ENCODE data around the gene TBC1D4.

Gene TBC1D4

DNA sequence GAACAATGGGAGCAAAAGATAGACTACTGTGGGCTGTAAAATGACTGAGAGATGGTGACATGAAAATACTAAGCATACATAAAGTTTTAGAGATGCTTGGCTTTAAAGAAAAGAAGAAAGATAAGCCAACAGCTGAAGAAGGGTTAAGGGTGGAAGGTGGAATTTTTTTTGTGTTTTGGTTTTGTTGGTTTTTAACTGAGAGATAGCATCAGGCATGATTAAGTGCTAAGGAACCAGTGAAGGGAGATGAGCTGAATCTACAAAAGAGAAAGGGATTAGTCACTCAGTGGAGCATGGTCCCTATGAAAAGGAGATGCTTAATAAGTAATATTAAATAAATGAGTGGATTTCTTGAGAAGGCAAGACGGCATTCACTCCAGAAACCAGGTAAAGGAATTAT, 12.5 kb upstream of the TBC1D4 start:
- no peak overlapping the region for H3K27ac Mint-ChIP-seq
- no peak overlapping the region for H3K4me3 Mint-ChIP-seq
- H3K27me3 Mint-ChIP-seq, result peaks cover 2% of the 10 kb centered on the region
- H3K36me3 Mint-ChIP-seq, result no peaks in the 10 kb centered on the region
- no peaks in the 10 kb centered on the region for H3K4me1 Mint-ChIP-seq (ENCODE audit: low read depth)
- no peaks in the 10 kb centered on the region for H3K9me3 Mint-ChIP-seq (ENCODE audit: low read depth)

DNA sequence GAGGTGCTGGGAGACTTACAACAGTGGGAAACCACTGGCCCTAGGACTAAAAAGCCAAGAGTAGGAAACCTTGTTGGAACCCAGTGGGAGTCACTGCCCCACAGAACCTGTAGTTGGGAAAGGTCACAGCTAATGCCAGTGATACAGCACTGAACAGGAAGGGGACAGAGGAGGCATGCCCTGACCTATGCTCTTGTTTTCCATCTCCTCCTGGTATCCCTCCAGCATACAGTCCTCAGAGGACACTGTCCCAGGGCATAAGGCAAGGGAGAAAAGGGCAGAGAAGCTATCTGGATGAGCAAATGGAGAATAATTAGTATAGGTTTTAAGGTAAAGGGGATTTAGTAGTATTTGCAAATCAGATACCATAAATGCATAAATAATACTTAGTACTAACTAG, 11.2 kb upstream of the TBC1D4 start:
- no peak overlapping the region for H3K4me3 Mint-ChIP-seq
- no peaks in the 10 kb centered on the region for H3K36me3 Mint-ChIP-seq
- H3K9me3 Mint-ChIP-seq (ENCODE audit: low read depth), result no peaks in the 10 kb centered on the region
- no peak overlapping the region for H3K27ac Mint-ChIP-seq
- H3K27me3 Mint-ChIP-seq, result peaks cover 3% of the 10 kb centered on the region
- H3K4me1 Mint-ChIP-seq (ENCODE audit: low read depth), result no peaks in the 10 kb centered on the region

DNA sequence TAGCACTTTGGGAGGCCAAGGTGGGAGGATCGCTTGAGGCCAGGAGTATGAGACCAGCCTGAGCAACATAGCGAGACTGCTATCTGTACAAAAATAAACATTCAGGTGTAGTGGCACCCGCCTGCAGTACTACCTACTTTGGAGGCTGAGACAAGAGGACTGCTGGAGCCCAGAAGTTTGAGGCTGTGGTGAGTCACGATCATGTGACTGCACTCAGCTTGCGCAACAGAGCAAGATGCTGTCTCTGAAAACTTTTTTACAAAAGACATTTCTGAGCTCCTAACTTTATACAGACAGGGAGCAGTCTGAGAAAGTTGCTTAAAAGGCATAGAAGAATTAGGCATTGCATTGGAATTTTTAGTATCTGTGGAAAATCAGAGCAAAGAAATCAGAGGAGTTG, 10.4 kb upstream of the TBC1D4 start:
- Mint-ChIP-seq H3K4me3 (no peak overlapping the region), H3K4me1 (ENCODE audit: low read depth) (no peaks in the 10 kb centered on the region), H3K27me3 (peaks cover 3% of the 10 kb centered on the region), H3K9me3 (ENCODE audit: low read depth) (no peaks in the 10 kb centered on the region), H3K36me3 (no peaks in the 10 kb centered on the region), H3K27ac (no peak overlapping the region)

DNA sequence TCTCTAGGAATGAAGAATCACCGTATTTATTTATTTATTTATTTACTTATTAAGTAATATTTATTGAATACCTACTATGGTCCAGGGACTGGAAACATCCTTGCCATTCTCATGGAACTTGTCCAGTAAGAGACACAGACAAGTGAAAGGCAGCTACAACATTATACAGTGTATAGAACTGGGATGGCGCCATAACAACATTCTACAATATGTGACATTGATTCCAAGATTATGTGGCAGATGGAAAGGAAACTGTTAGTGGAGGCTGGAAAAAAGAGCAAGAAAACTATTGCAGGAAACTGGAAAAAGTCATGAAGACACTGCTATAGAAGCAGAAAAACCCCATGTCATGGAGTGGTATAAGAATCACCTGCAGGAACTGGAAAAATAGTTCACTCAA, 9.4 kb upstream of the TBC1D4 start:
- Mint-ChIP-seq H3K36me3 (no peaks in the 10 kb centered on the region), H3K27ac (no peak overlapping the region), H3K4me3 (no peak overlapping the region), H3K27me3 (peaks cover 10% of the 10 kb centered on the region), H3K4me1 (ENCODE audit: low read depth) (no peaks in the 10 kb centered on the region), H3K9me3 (ENCODE audit: low read depth) (no peaks in the 10 kb centered on the region)

DNA sequence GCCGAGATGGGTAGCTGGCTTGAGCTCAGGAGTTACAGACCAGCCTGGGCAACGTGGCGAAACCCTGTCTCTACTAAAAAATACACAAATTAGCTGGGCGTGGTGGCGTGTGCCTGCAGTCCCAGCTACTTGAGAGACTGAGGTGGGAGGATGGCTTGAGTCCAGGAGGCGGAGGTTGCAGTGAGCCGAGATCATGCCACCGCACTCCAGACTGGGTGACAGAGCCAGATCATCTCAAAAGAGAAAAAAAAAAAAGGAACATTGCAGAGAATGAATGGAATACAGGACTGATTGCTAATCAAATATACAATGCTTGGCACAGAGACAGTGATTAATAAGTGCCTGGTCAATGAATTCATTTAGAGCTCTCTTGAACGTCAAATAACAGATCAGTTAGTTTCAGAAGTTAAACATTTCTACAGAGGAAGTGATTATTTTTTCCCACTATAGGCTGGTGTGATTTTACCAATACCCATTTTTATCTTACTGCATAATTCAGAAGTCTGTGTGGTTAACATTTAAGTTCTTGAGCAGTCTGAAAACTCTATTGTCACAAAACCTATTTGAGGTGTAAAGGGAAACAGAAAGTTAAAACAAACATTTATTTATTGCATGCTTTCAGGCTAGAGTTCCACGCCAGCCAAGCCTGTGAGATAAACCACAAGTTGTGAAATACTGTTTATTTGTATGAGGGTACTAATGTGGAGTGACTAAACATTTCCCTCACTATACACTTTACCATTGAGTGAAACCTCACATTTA, 7.7 kb upstream of the TBC1D4 start:
- Mint-ChIP-seq H3K4me3 (no peak overlapping the region), H3K27ac (no peak overlapping the region)

DNA sequence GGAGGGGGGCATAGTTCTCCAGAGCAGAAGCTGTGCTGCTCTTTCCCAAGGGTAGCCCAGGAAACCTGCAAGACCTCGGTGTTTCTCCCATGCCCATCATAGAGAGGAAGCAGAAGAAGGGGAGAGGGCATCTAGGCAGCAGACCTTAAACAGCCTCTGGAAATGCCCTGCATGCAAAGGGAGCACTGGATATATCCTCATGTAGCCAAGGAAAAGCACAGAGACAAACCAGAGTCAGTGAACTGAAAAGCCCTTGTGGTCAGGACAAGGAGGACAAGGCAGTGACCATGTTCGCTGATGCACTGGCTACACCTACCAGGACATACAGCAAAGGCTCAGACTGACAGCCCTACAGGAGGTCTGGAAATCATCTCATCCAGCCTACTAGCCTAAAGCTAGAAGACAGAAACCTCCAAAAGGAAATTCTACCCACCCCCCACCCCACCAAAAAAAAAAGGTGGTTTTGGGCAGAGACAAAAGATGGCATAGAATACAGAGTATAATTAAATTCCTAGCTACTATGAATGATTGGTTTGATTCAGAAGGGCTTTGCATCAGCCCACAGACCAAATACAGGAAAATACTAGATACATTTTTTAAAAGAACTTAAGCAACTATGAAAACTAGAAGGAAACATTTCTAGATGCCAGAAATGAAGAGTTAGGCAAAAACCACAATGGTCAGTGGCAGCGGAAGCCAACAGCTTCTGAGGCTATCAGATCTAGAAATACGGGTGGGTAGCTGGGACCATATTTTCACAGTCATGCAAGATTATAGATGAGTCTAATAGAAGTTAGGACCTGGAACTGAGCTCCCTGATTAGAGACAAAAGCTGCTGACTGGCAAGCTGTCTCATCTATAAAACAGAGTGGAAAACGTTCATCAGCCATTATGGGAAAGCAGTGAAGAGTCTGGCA, 4.4 kb upstream of the TBC1D4 start:
- Mint-ChIP-seq H3K27me3 (peaks cover 29% of the 10 kb centered on the region), H3K4me1 (ENCODE audit: low read depth) (peaks cover 8% of the 10 kb centered on the region), H3K27ac (no peak overlapping the region), H3K4me3 (no peak overlapping the region), H3K36me3 (no peaks in the 10 kb centered on the region), H3K9me3 (ENCODE audit: low read depth) (no peaks in the 10 kb centered on the region)

More for the DNA sequence above, 7.7 kb upstream of the TBC1D4 start:
- H3K27me3 Mint-ChIP-seq, result peaks cover 22% of the 10 kb centered on the region
- no peaks in the 10 kb centered on the region for H3K36me3 Mint-ChIP-seq
- H3K9me3 Mint-ChIP-seq (ENCODE audit: low read depth), result no peaks in the 10 kb centered on the region
- peaks cover 2% of the 10 kb centered on the region for H3K4me1 Mint-ChIP-seq (ENCODE audit: low read depth)

DNA sequence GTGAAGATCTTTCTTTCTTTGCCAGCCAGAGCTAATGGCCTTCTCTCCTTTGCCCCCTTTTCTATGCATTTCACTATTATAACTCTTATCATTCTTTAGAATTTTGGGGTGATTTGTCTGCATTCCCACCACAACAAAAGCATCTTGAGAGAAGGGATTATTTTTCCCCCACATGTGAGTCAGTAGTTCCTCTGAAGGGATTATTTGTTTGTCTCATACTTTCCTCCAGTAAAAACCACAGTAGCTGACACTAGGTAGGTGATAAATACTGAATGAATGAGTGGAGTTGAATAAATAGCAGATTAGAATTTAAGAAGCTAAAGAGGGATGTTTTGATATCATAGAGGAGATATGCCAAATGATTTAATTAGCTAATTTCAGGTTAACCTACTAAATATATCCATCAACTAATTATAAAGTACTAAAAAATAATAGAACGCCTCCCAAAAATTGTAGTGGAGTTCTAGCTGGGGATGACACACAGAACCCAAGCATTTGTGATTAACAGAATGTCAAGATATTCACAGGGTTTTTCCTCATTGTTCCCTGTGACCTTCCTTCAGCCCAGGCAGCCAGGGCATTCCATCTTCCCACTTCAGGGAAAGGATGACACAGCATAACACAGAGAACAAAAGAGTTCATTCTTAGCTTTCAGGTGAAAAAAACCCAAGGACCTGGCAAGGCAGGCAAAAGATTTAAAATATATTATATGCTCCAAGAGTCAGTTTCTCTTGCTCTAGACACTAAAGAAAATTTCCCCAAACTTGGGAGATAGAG, 3.5 kb upstream of the TBC1D4 start:
- Mint-ChIP-seq H3K4me1 (ENCODE audit: low read depth) (peaks cover 12% of the 10 kb centered on the region), H3K27ac (no peak overlapping the region), H3K36me3 (no peaks in the 10 kb centered on the region), H3K27me3 (peaks cover 31% of the 10 kb centered on the region), H3K4me3 (no peak overlapping the region), H3K9me3 (ENCODE audit: low read depth) (no peaks in the 10 kb centered on the region)

DNA sequence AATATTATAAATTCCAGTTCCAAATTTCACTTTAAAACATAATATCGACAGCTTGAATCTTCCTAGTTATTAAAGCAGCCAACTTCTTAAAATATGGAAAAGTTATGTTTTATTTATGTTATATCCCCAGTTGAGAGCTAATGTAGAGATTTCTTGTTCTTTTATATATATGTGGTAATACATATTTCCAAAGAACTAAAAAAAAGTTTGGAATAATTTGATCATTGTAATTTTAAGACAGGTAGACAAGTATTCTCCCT, 781 bp upstream of the TBC1D4 start:
- Mint-ChIP-seq H3K27me3 (peaks cover 41% of the 10 kb centered on the region), H3K4me1 (ENCODE audit: low read depth) (peaks cover 13% of the 10 kb centered on the region), H3K36me3 (no peaks in the 10 kb centered on the region), H3K4me3 (peak overlapping the region; percentile 95), H3K27ac (no peak overlapping the region), H3K9me3 (ENCODE audit: low read depth) (no peaks in the 10 kb centered on the region)

DNA sequence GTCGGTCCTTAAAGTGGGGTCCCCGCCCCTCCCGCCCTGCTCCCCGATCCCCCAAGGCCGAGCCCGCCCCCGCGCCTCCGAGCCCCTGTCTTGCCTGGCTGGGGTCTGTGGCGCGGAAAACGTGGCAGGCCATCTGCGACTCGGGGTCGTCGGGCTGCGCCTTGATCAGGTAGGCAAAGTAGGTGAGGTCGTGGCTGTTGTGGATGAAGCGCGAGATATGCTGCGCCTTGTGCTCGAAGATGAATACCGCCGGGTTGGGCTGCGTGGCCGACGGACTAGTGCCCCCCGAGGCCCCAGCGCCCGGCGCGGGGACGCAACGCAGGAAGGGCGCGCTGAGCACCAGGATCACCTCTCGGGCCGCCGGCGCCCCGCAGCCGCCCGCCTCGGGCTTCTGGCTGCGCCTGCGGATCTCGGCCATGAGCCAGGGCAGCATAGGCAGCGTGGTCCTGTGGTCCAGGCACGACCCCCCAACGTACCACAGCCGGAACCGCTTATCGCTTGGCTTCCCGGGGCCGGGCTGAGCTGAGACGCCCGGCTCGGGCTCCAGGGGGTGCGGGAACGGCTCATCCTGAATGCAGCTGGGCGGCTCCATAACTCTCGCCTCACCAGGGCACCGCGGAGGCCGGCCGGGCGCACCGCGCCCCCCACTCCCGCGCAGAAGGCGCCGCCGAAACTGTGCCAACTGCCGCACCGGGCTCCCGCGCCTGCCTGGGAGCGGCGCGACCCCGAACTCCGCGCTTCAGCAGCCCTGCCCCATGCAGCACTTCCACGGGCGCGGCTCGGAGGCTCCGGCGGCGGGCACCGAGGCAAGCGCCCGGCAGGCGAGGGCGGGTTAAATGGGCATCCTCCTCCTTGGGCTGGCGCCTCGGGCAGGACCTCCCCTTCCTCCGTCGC, 546 bp downstream of the TBC1D4 start:
- H3K9me3 Mint-ChIP-seq (ENCODE audit: low read depth), result no peaks in the 10 kb centered on the region
- H3K27me3 Mint-ChIP-seq, result peaks cover 34% of the 10 kb centered on the region
- H3K36me3 Mint-ChIP-seq, result no peaks in the 10 kb centered on the region
- peaks cover 13% of the 10 kb centered on the region for H3K4me1 Mint-ChIP-seq (ENCODE audit: low read depth)
- peak overlapping the region; percentile 87 for H3K4me3 Mint-ChIP-seq
- no peak overlapping the region for H3K27ac Mint-ChIP-seq

DNA sequence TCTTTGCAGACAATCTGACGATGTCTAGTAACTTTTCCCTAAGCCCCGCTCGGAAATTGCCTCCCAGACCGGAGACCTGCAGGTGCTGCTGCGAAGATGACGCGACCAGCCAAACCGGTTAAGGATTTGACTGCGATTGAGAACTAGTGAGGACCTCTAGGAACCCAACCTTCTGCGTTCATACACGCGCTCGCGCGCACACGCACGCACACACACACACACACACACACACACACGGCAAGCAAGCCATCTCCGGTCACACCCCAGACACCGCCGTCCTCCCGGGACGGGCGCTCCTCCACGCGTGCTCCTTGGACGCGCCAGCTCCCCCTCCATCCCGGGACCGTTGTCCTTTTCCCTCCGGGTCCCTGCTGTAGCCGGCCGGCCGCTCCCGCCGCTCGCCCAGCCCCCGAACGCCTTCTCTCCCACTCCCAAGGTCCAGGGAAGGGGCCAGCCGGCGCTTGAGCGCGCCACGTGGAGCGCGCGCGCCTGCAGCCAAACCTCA, 1.2 kb downstream of the TBC1D4 start:
- Mint-ChIP-seq H3K4me3 (peak overlapping the region; percentile 87), H3K27ac (no peak overlapping the region), H3K9me3 (ENCODE audit: low read depth) (no peaks in the 10 kb centered on the region), H3K4me1 (ENCODE audit: low read depth) (peaks cover 13% of the 10 kb centered on the region), H3K36me3 (no peaks in the 10 kb centered on the region), H3K27me3 (peaks cover 29% of the 10 kb centered on the region)

DNA sequence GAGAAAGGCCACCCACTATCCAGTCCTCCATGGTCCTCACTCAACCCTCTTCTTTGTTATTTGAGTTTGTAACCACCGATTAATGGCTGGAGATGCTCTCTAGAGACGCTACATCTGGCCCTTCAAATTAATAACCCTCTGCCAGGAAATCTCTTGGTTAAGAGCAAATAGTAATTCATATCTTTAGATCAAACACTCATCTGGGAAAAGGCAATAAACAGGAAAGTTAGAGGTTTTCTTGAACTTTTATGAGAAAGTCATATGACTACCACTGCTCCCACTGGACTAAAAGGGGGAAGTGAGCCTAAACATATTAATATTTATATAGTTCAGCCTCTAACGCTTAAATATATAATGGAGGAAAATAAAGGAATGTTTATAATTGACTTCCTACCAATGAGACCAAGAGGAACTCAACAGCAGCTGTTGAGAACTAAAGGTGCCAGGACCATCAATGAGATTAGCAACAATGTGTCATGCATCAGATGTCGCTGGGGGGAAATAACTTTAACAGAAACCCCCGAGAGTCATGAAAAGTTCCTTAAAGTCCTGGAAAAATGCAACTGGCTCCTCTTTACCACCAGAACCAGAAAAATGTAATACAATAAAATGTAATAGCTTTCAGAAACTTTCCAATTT, 2.7 kb downstream of the TBC1D4 start:
- no peaks in the 10 kb centered on the region for H3K9me3 Mint-ChIP-seq (ENCODE audit: low read depth)
- H3K36me3 Mint-ChIP-seq, result no peaks in the 10 kb centered on the region
- no peak overlapping the region for H3K4me3 Mint-ChIP-seq
- H3K27ac Mint-ChIP-seq, result no peak overlapping the region
- H3K27me3 Mint-ChIP-seq, result peaks cover 21% of the 10 kb centered on the region
- H3K4me1 Mint-ChIP-seq (ENCODE audit: low read depth), result peaks cover 11% of the 10 kb centered on the region

DNA sequence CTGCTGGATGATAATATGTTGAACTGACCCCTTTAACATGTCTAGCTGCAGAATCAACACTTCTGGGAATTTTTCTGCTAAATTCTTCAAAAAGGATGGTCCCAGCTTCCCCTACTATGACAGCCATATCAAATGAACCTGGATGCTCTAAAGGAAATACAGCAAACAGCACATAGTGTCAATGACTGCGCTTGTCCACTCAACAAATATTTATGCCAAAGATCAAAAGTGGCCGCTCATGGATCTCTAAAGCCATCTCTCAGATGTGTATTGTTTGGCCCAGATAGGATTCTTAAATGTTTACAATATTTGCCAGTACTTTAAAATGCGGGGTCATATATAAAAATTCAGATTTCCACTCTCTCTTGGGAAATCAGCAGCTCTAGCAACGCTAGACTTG, 3.3 kb downstream of the TBC1D4 start:
- H3K27me3 Mint-ChIP-seq, result peaks cover 18% of the 10 kb centered on the region
- no peaks in the 10 kb centered on the region for H3K9me3 Mint-ChIP-seq (ENCODE audit: low read depth)
- no peaks in the 10 kb centered on the region for H3K36me3 Mint-ChIP-seq
- peaks cover 11% of the 10 kb centered on the region for H3K4me1 Mint-ChIP-seq (ENCODE audit: low read depth)
- no peak overlapping the region for H3K27ac Mint-ChIP-seq
- no peak overlapping the region for H3K4me3 Mint-ChIP-seq

DNA sequence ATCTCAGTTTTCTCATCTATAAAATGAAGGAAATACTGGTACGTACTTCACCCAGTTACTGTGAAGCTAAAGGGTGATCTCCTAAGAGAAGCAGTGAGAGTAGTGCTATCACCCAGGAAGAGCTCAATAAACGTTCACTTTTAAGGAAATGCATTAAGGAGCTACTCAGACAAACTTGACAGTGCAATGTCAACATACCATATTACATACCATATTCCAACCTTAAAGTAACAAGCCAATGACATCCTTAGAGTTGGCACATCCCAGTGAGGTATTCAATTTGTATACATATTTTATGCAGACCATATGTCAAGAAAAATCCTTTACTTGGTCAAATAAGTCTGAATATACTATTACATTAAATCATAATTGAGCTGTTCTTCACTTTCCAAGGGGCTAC, 7.0 kb downstream of the TBC1D4 start:
- H3K4me1 Mint-ChIP-seq (ENCODE audit: low read depth), result no peaks in the 10 kb centered on the region
- no peak overlapping the region for H3K4me3 Mint-ChIP-seq
- no peaks in the 10 kb centered on the region for H3K9me3 Mint-ChIP-seq (ENCODE audit: low read depth)
- H3K27me3 Mint-ChIP-seq, result peaks cover 11% of the 10 kb centered on the region
- no peak overlapping the region for H3K27ac Mint-ChIP-seq
- no peaks in the 10 kb centered on the region for H3K36me3 Mint-ChIP-seq

DNA sequence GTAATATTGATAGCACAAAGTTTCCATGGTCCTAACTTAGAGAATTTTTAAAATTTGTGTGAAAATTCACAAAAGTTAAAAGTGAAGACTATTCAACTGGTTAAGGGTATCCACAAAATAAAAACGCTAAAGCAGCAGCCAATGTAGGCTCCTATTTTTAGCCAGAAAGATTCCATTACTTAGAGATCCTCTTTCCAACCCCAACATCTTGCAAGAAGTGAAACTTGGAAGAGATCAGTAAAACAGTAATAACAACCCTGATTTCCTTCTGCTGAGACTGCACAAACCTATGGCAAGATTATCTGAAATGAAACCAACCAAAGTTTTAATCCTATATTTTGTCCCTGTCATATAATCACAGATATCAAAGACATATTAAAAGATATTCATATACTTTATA, 8.5 kb downstream of the TBC1D4 start:
- Mint-ChIP-seq H3K36me3 (no peaks in the 10 kb centered on the region), H3K9me3 (ENCODE audit: low read depth) (no peaks in the 10 kb centered on the region)

More for the DNA sequence above, 8.5 kb downstream of the TBC1D4 start:
- H3K27me3 Mint-ChIP-seq, result peaks cover 7% of the 10 kb centered on the region
- no peaks in the 10 kb centered on the region for H3K4me1 Mint-ChIP-seq (ENCODE audit: low read depth)
- no peak overlapping the region for H3K4me3 Mint-ChIP-seq
- H3K27ac Mint-ChIP-seq, result no peak overlapping the region
